NCI-H226 (cell line): ENCODE measurements around the gene SMYD5.
"Not testable (repeated sequence)": the region's sequence is repeated elsewhere in the genome, so short reads cannot be mapped to it uniquely, and the experiment has no call there.

Experiments
- DNase-seq: peaks from one replicate; pipeline ENCODE4 v3.0.0-alpha.2; 2015

The SMYD5 gene

DNA sequence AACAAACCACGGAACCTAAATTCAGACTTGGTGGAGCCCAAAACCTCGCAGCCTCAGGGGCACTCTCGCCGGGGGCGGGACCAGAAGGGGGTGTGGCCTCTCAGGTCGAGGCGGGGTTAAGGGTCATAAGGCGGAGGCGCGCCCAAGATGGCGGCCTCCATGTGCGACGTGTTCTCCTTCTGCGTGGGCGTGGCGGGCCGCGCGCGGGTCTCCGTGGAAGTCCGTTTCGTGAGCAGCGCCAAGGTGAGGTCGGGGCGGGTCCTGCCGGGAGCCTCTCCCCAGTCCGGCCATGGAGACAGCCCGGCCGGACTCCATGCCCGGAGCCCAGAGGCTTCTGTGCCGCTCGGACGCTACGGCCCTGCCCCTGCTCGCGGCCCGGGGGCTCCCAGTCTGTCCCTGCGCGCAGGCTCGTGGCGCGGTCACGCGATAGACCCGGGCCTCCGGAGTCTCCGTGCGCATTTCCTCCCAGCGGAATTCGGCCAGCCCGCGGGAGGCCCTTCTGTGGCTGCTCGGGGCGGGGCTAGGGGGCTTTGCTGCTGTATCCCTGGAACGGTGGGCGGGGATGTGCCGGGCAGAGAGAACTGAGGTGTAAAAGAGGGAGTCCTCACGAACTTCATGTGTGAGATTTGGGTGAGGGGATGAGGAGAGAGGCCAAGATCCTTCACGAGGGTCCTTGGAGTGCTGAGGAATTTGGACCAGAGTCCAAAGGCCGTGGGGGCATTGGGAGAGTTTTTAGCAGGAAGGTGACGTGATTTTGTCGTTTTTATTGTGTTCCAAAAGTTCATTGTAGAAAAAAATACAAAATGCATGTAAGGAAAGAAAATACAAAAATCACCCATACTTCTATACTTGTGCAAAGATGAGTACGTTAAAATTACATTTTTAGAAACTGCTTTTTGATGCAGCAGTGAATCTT, at the start of gene SMYD5:
SMYD5 (plus strand) TSS at position 126 of the 916 bp plus-strand sequence; CDS start at position 148, 22 bp downstream.
- peak; percentile 80 for DNase-seq

DNA sequence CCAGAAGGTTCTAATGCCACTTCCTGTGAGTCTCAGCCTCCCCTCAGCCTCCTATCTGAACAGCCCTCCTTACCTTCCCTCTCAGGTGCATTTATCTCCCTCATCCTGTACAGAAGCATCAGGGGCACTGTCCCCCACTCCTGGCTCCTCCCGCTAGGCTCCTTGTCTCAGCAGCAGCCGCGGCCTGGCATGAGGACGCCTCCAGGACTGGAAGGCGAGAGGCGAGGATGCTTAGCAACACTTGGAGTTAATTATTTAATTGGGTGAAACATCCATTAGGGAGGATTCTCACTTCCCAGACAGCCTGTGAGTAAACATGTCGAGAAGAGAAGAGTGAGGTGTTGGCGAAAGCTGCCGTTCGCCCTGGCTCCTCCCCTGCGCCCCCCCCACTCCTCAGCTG, 48.1 kb upstream of the SMYD5 start:
- DNase-seq: not testable (repeated sequence)

DNA sequence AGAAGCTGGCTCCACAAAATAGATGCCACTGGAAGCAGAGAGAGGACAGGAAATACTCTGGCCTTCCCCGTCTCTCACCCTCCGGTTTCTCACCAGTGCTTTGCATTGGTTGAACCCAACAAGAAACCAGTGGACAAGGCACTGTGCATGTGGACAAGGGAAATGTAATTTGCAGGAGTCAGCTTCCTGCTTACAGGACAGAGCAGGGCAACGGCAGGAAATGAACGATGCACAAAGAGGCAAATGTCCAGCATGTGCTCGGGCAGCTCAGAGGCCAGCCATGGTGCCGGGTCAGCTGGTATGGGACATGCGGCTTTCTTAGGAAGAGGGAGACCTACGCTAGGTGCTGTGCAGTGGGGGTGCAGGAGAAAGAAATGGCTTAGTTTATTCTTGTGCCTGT, 47.2 kb upstream of the SMYD5 start:
- not testable (repeated sequence) for DNase-seq

DNA sequence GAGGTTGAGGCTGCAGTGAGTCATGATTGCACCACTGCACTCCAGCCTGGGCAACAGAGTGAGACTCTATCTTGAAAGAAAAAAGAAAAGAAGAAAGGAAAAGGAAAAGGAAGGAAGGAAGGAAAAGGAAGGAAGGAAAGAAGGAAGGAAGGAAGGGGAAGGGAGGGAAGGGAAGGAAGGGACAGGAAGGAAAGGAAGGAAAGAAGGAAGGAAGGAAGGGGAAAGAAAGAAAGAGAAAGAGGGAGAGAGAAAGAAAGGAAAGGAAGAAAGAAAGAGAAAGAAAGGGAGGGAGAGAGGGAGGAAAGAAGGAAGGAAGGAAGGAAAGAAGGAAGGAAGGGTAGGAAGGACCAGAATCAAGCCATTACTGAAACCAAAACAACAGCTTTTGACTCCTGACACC, 45.7 kb upstream of the SMYD5 start:
- not testable (repeated sequence) for DNase-seq

DNA sequence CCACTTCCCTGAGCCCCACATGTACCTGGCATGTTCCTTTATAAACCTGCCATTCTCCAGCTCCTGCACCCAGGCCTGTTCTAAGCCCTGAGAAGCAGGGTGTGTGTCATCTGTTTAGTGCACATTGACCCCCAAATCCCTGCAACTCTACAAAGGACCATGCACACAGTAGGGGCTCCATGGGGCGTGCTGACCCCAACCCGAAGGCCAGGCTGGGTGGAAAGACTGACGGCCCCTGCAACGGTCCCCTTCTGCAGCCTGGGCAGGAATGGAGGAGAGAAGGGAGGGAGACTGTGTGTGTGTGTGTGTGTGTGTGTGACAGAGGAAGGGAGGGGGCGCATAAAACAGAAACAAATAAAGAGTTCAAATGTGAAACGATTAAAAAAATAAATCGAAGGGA, 43.7 kb upstream of the SMYD5 start:
- not testable (repeated sequence) for DNase-seq

DNA sequence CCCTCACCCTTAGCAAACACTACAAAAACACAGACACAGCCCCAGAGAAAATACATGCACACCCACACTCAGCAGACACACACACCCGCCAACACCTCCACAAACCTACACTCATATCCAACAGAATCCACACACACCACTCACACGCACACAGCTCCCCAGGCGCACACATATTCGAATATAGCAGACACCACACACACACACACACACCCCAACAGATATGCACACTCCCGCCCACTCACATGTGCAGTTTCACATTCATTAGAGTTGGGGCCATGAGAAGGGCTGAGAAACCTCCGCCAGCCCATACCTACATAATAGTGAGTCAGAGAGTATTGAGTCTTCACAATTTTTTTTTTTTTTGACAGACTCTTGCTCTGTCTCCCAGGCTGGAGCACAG, 41.1 kb upstream of the SMYD5 start:
- DNase-seq: no peak

DNA sequence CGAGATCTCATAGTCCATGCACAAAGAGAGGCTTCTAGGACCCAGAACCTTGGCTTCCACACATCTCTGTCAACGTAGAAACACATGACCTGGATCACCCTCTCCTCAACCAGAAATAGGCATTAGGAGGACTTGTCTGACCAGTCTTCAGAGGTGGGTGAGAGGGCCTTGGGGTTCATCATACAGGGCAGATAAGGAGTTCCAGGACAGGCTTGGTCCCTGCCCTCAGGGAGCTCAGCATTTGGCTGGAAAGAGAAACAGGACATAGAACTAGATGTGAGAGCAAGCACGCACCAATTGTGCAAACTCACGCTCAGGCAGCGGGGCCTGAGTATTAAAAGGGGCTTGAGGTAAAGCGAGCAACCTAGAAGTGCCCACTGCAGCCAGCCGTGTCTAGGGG, 40.3 kb upstream of the SMYD5 start:
- DNase-seq: no peak

DNA sequence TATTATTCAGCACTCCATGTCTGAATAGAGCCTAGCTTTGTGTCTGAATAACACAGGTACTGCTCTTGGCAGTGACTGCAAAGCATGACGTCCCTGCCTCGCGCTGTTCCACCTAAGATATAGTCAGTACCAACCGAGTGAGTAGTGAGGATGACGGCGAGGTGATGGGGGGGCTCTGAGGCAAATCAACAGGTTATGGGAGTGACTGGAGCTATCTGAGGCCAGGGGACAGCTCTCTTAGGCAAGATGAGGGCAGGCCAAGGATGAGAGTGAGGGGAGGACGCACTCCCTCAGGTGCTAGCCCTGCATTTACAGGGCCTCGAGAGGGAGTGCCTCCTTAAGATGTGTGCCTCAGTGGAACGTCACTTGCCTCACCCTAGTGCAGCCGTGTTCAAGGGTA, 39.8 kb upstream of the SMYD5 start:
- DNase-seq: no peak

DNA sequence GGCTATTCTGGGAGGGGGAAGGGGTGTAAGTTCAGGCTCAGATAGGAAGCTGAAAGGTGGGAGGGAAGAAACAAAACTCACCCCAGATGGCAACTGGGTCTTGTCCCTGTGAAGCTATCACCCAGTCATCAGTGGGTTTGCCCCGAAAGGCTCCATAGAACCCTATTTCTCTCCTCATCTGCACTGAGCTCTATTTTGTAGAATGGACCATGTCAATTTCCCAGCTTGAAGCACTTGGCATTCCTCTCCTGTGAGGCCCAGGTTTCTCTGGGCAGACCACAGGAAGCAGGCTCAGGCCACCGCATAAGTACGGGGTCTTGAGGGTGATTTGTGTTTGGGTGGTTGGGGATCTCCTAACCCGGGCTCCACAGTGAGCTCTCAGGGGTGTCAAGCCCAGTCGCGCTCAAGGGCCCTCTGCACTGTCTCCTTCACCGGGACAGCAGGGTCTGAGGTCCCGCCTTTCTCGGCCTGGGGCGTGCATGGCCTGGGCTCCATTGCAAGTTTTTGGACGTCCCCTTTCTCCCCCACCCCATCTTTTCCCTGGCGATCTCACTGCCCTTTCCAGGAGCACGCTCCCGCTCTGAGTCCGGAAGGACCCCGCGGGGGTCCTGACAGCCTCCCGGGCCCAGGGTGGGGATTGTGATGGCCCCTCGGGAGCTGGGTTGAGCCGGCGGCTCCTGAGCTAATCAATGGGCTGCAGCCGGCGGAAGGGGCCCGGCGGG, 38.9 kb upstream of the SMYD5 start:
- no peak for DNase-seq

DNA sequence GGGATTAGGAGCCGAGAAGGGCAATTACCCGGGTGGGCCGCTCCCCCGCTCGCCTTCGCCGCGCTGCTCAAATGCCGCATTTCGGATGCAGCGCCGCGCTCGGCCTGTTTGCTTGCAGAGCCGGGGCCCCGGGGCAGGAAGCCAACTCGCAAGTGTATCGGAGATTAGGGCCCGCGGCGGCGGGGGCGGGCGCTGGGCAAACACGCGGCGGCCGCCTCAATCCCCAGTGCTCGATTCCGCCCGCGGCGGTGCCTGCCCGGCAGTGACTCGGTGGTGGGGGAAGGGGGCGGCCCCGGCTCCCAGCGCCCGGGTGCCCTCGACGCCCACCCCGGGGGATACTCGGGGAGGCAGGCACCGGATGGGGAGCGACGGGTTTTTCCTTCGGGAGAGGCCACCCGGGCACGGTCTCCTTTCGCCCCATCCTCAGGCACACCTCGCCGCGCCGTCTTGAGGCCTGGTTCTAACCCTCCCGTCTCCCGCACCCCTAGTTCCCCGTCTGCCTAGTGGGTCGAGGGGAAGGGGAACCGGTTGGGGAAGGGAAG, 38.3 kb upstream of the SMYD5 start:
- peak; percentile 57 for DNase-seq

DNA sequence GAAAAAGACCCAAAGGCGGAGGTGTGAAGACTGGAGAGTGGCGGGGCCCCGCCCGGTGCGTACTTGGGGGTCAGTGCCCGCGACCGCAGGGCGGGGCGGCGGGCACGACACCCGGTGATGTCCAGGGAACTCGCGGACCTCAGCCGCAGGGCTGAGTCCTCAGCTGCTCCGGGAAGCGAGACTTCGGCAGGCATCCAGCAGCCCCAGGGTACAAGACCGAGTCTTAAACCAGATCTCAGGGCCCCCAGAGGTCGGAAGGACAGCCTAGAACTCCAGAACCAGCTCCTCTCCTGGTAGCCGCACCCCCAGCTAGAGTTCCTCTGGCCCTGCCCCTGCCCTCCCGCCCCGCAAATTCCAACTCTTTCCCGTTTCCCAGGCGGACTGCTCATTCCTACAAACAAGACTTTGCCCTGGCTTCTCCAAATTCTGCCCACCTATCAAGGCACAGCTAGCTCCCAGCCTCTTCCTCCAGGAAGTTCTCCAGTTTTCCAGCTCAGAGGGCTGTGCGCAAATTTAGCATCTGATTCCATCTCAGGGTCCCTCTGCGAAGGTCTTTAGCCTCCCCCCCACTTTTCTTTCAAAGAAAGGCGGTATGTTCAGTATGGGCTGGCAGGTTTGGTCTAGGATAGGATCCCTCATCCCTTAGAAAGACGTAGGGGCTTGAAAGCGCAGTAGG, 37.7 kb upstream of the SMYD5 start:
- no peak for DNase-seq

DNA sequence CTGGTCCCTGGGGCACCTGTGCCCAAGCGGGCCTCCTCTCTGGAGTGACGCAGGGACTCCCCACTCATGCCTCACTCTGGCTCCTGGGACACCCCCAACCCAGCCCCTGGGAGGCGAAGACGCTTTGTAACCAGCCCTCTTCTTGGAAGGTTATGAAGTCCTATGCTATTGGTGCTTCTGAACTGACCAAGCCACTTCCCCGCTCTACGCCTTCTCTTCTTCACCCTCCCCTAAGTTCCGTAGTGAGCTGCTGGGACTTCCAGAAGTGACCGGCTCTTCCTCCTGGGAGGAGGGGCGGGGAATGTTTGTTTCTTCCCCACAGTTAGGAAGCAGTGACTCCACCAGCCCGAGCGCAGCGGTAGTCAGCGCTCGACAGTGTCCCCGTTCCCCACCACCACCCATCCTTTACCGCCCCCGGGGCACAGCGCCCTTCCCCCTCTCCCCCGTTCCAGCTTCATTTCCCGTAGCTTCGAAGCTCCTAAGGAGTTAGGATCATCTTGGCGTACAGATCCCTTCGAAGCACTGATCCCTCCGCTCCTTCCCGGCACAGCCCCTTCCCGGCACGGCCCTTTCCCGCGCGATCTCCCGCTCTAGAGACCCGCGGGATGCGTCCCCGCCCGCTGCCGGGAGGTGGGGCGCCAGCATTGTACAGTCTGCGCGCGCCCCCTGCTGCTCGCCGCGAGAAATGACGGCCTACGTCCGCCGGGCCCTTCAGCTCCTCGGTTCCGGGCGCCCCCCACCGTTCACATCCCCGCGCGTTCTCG, 37.0 kb upstream of the SMYD5 start:
- DNase-seq: peak; percentile 77

DNA sequence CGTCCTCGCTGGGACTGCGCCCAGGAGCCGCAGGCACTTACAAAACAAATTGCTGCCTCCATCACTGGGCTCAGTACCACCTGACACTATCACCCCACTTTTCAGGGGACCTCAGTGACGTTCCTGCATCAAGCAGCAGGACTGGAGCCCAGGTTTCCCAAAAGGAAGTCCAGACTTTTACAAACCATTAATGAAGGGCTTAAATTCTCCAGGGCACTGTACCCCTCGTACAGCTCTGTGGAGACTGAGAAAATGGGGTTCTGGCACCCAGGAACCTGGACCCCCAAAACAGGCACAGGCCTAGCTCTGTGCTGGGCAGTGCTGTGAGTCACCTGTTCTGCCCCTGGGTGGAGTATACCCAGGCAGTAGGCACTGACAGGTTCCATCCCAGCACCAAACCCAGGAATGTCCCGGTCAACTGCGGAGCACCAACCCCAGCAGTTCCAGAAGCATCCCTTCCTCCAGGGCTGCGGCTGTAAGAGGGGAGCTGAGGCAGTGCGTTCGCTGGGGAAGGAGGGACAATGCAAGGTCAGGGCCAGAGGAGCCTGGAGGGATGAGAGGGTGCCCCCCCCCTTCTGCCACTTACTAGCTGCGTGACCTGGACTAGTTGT, 36.3 kb upstream of the SMYD5 start:
- no peak for DNase-seq

DNA sequence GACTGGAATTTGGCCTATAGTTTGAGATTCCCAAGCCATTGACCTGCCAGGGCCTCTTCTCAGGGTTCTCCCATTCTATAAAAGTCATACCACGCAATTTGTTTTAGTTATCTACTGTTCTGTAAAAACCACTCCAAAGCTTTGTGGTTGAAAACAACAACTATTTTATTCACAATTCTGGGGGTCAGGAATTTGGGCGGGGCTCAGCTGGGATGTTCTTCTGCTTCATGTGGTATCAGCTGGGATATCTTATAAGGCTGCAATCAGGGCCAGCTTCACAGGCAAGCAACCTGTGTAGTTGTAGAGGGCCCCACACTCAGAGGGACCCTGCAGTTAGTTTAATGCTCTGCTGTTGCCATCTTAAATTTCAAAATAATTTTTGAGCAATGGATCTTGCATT, 28.1 kb upstream of the SMYD5 start:
- DNase-seq: no peak

DNA sequence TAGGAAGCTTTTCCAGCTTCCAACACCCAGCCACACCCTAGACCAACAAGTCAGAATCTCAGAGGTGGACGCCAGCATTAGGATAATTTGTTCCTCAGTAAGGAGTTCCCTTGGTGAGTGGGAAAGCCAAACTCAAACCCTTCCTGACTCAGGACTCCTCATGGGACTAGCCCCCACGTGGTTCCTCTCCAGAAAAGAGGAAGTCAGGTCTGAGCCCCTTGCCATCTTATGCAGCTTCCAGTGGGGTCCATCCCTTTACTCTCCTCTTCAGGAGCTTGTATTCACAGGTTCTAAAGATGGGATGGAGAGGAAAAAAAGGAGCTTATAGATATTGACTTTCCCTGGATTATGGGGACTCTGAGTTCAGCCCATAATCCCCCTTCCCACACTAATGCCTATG, 26.5 kb upstream of the SMYD5 start:
- DNase-seq: no peak

DNA sequence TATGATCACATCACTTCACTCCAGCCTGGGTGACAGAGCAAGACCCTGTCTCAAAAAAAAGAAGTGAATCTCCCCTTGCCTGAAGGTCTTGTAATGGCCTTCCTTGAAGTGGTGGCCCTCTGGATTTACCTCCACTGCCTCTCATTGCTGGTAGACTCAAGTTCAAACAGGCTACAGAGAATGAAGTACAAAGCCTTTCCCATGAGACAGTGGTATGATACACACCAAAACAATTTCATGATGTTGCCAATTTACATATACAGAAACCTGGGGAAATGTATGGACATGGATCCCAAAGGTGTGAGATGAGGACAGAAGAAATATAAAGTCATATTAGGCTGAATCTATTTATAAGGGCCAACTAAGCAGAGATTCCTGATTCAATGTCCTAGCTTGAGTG, 16.5 kb upstream of the SMYD5 start:
- DNase-seq: no peak

DNA sequence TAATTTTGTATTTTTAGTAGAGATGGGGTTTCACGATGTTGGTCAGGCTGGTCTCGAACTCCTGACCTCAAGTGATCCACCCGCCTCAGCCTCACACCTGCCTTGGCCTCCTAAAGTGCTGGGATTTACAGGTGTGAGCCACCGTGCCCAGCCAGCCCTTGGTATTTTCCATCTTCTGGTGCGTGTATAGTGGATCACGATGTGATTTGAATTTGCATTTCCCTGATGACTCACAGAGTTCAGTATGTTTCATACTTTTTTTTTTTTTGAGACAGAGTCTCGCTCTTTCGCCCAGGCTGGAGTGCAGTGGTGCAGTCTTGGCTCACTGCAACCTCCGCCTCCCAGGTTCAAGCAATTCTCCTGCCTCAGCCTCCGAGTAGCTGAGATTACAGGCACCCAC, 13.8 kb upstream of the SMYD5 start:
- DNase-seq: not testable (repeated sequence)

DNA sequence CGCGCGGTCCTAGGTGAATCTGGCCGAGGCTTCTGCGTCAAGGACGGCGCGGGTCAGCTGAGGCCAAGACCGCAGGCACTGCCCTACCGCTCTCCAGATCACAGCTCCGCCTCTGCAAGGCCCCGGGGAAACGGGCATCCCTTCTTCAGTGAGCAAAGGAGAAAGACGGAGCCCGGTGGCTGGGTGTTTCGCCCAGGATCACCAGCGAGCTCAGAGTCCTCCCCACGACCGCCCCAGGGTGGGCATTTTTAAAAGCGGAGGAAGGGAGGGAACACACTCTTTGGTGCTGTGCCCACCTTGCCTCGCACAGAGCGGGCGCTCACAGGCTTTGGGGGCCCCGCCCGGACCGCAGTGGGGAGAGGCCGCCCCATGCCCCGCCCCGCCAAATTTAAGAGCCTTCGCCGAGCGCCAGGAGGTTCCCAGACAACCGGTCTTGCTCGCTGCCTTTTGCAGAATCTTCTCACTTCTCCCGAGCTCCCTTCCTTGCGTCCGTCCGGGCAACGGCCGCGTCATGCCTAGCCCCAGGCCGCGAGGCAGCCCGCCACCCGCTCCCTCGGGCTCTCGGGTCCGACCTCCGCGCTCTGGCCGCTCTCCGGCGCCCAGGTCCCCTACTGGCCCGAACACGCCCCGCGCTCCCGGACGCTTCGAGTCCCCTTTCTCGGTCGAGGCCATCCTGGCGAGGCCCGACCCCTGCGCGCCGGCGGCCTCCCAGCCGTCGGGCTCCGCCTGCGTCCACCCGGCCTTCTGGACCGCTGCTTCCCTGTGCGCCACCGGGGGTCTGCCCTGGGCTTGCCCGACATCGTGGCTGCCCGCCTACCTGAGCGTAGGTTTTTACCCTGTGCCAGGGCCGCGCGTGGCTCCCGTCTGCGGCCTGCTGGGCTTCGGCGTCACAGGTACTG, 11.6 kb upstream of the SMYD5 start, which contains the start of gene NOTO:
NOTO (plus strand) TSS at position 419 of the 899 bp plus-strand sequence; CDS start at position 512, 93 bp downstream.
- DNase-seq: no peak

DNA sequence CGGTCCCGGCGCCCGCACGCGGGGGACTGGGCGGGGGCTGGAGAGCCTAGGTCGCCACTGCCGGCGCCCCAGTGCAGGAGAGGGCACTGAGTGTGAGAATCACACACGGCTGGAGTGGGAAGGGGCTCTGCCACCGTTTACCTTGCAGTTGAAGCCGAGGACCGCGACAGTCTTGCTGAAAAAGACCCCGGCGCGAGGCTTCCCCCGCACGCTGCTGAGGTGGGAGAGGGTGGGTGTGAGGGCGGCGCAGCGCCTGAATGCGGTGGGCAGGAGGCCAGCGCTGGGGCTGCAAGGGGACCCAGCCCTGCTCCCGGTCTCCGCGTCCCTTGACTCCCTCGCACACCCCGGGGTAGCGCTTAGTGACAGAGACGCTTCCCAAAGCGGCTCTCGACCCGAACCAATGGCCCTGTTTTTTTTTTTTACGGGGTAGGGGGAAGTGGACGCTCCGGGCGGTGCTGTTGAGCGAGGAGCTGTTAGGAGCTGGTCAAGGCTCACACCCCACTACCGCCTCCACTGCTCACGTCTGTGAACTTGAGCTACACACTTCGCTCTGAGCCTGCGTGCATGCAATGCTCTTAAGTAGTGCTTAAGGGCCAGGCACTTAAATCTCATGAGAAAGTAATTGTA, 10.9 kb upstream of the SMYD5 start:
- DNase-seq: no peak

DNA sequence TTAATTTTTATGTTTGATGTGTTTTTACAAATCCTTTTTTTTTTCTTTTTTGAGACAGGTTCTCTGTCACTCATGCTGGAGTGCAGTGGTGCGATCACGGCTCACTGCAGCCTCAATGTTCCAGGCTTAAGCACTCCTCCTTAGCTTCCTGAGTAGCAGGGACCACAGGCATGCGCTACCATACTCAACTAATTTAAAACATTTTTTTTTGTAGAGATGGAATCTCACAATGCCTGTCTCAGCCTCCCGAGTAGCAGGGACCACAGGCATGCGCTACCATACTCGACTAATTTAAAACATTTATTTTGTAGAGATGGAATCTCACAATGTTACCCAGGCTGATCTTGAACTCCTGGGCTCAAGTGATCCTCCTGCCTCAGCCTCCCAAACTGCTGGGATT, 8.4 kb upstream of the SMYD5 start:
- DNase-seq: no peak
